ENCODE results near the gene FPR2.

FPR2 gene

GRCh38 chr19:51807925-51808324, 46.9 kb downstream of the FPR2 start:
- DNase-seq, result no peak

GRCh38 chr19:51808333-51808986, 47.5 kb downstream of the FPR2 start:
- DNase-seq, result no peak

GRCh38 chr19:51809787-51810186, 48.8 kb downstream of the FPR2 start:
- DNase-seq, result no peak

- no peak for DNase-seq
These were observed 49.2 kb downstream of the FPR2 start for GRCh38 chr19:51810223-51810622.

GRCh38 chr19:51811344-51811743, 50.4 kb downstream of the FPR2 start:
- DNase-seq, result no peak

GRCh38 chr19:51815043-51815442, 54.1 kb downstream of the FPR2 start:
- no peak for DNase-seq

- no peak for DNase-seq
These were observed 55.7 kb downstream of the FPR2 start for GRCh38 chr19:51816711-51817110.

- no peak for DNase-seq
These were observed 59.0 kb downstream of the FPR2 start for GRCh38 chr19:51820011-51820410.

All from activated CD4-positive, alpha-beta T cell treated with anti-CD3 and anti-CD28 coated beads, Interleukin-2, Interleukin-6, amounts not matched to agents 100 ng/mL and 50 ng/mL, durations not matched to agents 16 hours and 8 hours (primary cell).